ENCODE measurements around the gene DR1. TPM values are rescaled to one million over a fixed set of nuclear protein-coding genes. Genes with fewer than 3 reads are reported as not detected.
A peak's percentile ranks its signal among the peaks of the same experiment; 100 is the strongest.
"Not testable (repeated sequence)": the region's sequence is repeated elsewhere in the genome, so short reads cannot be mapped to it uniquely, and the experiment has no call there.

The DR1 gene
- total RNA-seq, 1 donor from 2014 or later: 38.3 TPM

GRCh38 chr1:93338387-93339146 is 7.1 kb upstream of the DR1 start:
- intact Hi-C loops (cut with micrococcal nuclease): no loop called here
- DNase-seq (no peak), ATAC-seq (no peak)

- intact Hi-C loops (cut with micrococcal nuclease): no loop called here
- DNase-seq (no peak), ATAC-seq (no peak)
These were observed 6.5 kb upstream of the DR1 start for GRCh38 chr1:93339171-93339697.

GRCh38 chr1:93340090-93340489 is 5.6 kb upstream of the DR1 start:
- intact Hi-C loops (cut with micrococcal nuclease): no loop called here
- ATAC-seq (no peak), DNase-seq (no peak)

- intact Hi-C loops (cut with micrococcal nuclease): no loop called here
These were observed 1.2 kb upstream of the DR1 start for GRCh38 chr1:93344484-93344883.

GRCh38 chr1:93344886-93345632 is 648 bp upstream of the DR1 start:
- DNase-seq (no peak), ATAC-seq (peak; percentile 3)
- intact Hi-C loops (cut with micrococcal nuclease): no loop called here

More at GRCh38 chr1:93344484-93344883, 1.2 kb upstream of the DR1 start:
- DNase-seq (no peak), ATAC-seq (no peak)

GRCh38 chr1:93346421-93346993 is 800 bp downstream of the DR1 start:
- peak; percentile 3 for ATAC-seq
- intact Hi-C loops (cut with micrococcal nuclease): no loop called here
- no peak for DNase-seq

- no peak for ATAC-seq
- intact Hi-C loops (cut with micrococcal nuclease): no loop called here
- no peak for DNase-seq
These were observed 1.7 kb downstream of the DR1 start for GRCh38 chr1:93347334-93347899.

- ATAC-seq (no peak), DNase-seq (no peak)
- intact Hi-C loops (cut with micrococcal nuclease): no loop called here
These were observed 2.5 kb downstream of the DR1 start for GRCh38 chr1:93348104-93348728.

GRCh38 chr1:93349231-93350135 is 3.8 kb downstream of the DR1 start:
- intact Hi-C loops (cut with micrococcal nuclease): no loop called here

GRCh38 chr1:93350322-93350721 is 4.6 kb downstream of the DR1 start:
- no peak for ATAC-seq
- DNase-seq: no peak
- intact Hi-C loops (cut with micrococcal nuclease): no loop called here

More at GRCh38 chr1:93349231-93350135, 3.8 kb downstream of the DR1 start:
- no peak for ATAC-seq
- DNase-seq: no peak

- intact Hi-C loops (cut with micrococcal nuclease): no loop called here
- DNase-seq (no peak), ATAC-seq (no peak)
These were observed 5.2 kb downstream of the DR1 start for GRCh38 chr1:93350875-93351274.

- ATAC-seq; DNase-seq; intact Hi-C loops (cut with micrococcal nuclease): not testable (repeated sequence)
These were observed 5.6 kb downstream of the DR1 start for GRCh38 chr1:93351346-93351745.

GRCh38 chr1:93352376-93352775 is 6.7 kb downstream of the DR1 start:
- DNase-seq: no peak
- intact Hi-C loops (cut with micrococcal nuclease): no loop called here
- no peak for ATAC-seq

- ATAC-seq: no peak
- intact Hi-C loops (cut with micrococcal nuclease): no loop called here
- DNase-seq: no peak
These were observed 7.6 kb downstream of the DR1 start for GRCh38 chr1:93353286-93353685.

- DNase-seq (no peak), ATAC-seq (no peak)
- intact Hi-C loops (cut with micrococcal nuclease): no loop called here
These were observed 9.0 kb downstream of the DR1 start for GRCh38 chr1:93354749-93355148.

GRCh38 chr1:93357242-93357641 is 11.5 kb downstream of the DR1 start:
- DNase-seq (no peak), ATAC-seq (no peak)
- intact Hi-C loops (cut with micrococcal nuclease): no loop called here

GRCh38 chr1:93358293-93358692 is 12.6 kb downstream of the DR1 start:
- ATAC-seq: no peak
- intact Hi-C loops (cut with micrococcal nuclease): no loop called here
- no peak for DNase-seq

GRCh38 chr1:93360111-93360510 is 14.4 kb downstream of the DR1 start:
- intact Hi-C loops (cut with micrococcal nuclease): no loop called here
- DNase-seq (no peak), ATAC-seq (no peak)
